Keratinocyte (primary cell): ENCODE data around the gene MYMK.

Experiments used
- CTCF ChIP-seq, 3 experiments: IDR thresholded peaks in 1 of 3; conservative IDR thresholded peaks in 1 of 3; optimal IDR thresholded peaks in 1 of 3; 2 replicates in 2 of 3; 3 replicates in 1 of 3; pipeline versions ENCODE3 to v1.5.1; 2011; ENCODE audit warnings: low read length in 3 of 3, mild to moderate bottlenecking in 3 of 3, moderate library complexity in 2 of 3, control low read depth in 1 of 3, inconsistent platforms in 1 of 3; ENCODE audit not compliant: insufficient read depth in 2 of 3; ENCODE audit errors: extremely low read depth in 1 of 3
- EZH2 ChIP-seq: IDR thresholded peaks from one replicate; pipeline ENCODE4 v1.6.1; 2012; ENCODE audit warnings: inconsistent platforms, mild to moderate bottlenecking, low read length, moderate library complexity

GRCh38 chr9:133468777-133469421 lies 55.9 kb downstream of the MYMK start:
- TF ChIP-seq CTCF (optimal IDR thresholded peaks at IDR 0.05 in 1 of 3, IDR thresholded peaks at IDR 0.05 in 1 of 3, conservative IDR thresholded peaks at IDR 0.05 in 1 of 3; ENCODE audit: extremely low read depth in 1 of 3, insufficient read depth in 2 of 3, low read length in 3 of 3) (no peak), EZH2 (no peak)
